Nephron (organoid): ENCODE measurements around the gene RBBP8NL.
A peak's percentile ranks its signal among the peaks of the same experiment; 100 is the strongest.

Experiments
- H3K27ac Mint-ChIP-seq, 3 experiments: 2 replicates each; pipeline ENCODE4 v1.8.0; 2020; ENCODE audit warnings: mixed read lengths in 3 of 3, mild to moderate bottlenecking in 2 of 3, moderate library complexity in 1 of 3
- H3K27me3 Mint-ChIP-seq: 2 replicates; pipeline ENCODE4 v1.8.0; 2021; ENCODE audit warnings: low read depth, mild to moderate bottlenecking, moderate library complexity, mixed read lengths
- H3K36me3 Mint-ChIP-seq: 2 replicates; pipeline ENCODE4 v1.8.0; 2020; ENCODE audit warnings: low read depth, mixed read lengths
- H3K4me1 Mint-ChIP-seq: 2 replicates; pipeline ENCODE4 v1.8.0; 2020; ENCODE audit warnings: mixed read lengths
- H3K4me3 Mint-ChIP-seq, 3 experiments: 2 replicates each; pipeline ENCODE4 v1.8.0; 2020; ENCODE audit warnings: mild to moderate bottlenecking in 3 of 3, mixed read lengths in 3 of 3, moderate library complexity in 2 of 3
- H3K9me3 Mint-ChIP-seq: 2 replicates; pipeline ENCODE4 v1.8.0; 2020; ENCODE audit warnings: mixed read lengths
- CTCF ChIP-seq, 3 experiments: fragments of 200-600 bp; sonication (generic); IDR thresholded peaks; one replicate each; pipeline ENCODE4 v1.5.0; 2021; ENCODE audit warnings: antibody characterized with exemption in 3 of 3; ENCODE audit not compliant: unreplicated experiment in 3 of 3

RBBP8NL gene

GRCh38 chr20:62427172-62428001, at the start of gene RBBP8NL:
RBBP8NL (minus strand) TSS chr20:62427539; CDS start chr20:62419647, 7,892 bp downstream.
- Mint-ChIP-seq H3K4me3 (no peak within 1 kb of the TSS), H3K27me3 (peaks cover 25% of the 10 kb centered on the region), H3K4me1 (peaks cover 15% of the 10 kb centered on the region), H3K36me3 (no peaks in the 10 kb centered on the region), H3K27ac (peak within 1 kb of the TSS in 2 of 3 experiments; percentile 39 to 72), H3K9me3 (peaks cover 4% of the 10 kb centered on the region)
- no peak for TF ChIP-seq CTCF (IDR thresholded peaks at IDR 0.05; ENCODE audit: unreplicated experiment in 3 of 3)

GRCh38 chr20:62476056-62476838, 48.9 kb upstream of the RBBP8NL start:
- Mint-ChIP-seq H3K4me3 (peak overlapping the region in 2 of 3 experiments; percentile 71 to 74), H3K9me3 (peaks cover 2% of the 10 kb centered on the region), H3K36me3 (no peaks in the 10 kb centered on the region), H3K27me3 (peaks cover 79% of the 10 kb centered on the region), H3K4me1 (peaks cover 12% of the 10 kb centered on the region), H3K27ac (no peak overlapping the region)
- TF ChIP-seq CTCF (IDR thresholded peaks at IDR 0.05; ENCODE audit: unreplicated experiment in 3 of 3): no peak

GRCh38 chr20:62475772-62476055, 48.4 kb upstream of the RBBP8NL start, which contains the start of gene GATA5:
GATA5 (minus strand) TSS chr20:62475995; CDS start chr20:62475521, 474 bp downstream.
- Mint-ChIP-seq H3K27ac (no peak within 1 kb of the TSS), H3K27me3 (peaks cover 79% of the 10 kb centered on the region), H3K4me1 (peaks cover 12% of the 10 kb centered on the region), H3K36me3 (no peaks in the 10 kb centered on the region), H3K9me3 (peaks cover 2% of the 10 kb centered on the region), H3K4me3 (peak within 1 kb of the TSS in 2 of 3 experiments; percentile 71 to 74)
- no peak for TF ChIP-seq CTCF (IDR thresholded peaks at IDR 0.05; ENCODE audit: unreplicated experiment in 3 of 3)

- Mint-ChIP-seq H3K9me3 (peaks cover 2% of the 10 kb centered on the region), H3K4me1 (peaks cover 14% of the 10 kb centered on the region), H3K27ac (no peak overlapping the region), H3K36me3 (no peaks in the 10 kb centered on the region), H3K27me3 (peaks cover 78% of the 10 kb centered on the region), H3K4me3 (peak overlapping the region in 2 of 3 experiments; percentile 14 to 43)
- no peak for TF ChIP-seq CTCF (IDR thresholded peaks at IDR 0.05; ENCODE audit: unreplicated experiment in 3 of 3)
Observed at GRCh38 chr20:62475027-62475771, 47.9 kb upstream of the RBBP8NL start.

GRCh38 chr20:62474604-62475026, 47.3 kb upstream of the RBBP8NL start:
- Mint-ChIP-seq H3K36me3 (no peaks in the 10 kb centered on the region), H3K4me1 (peaks cover 20% of the 10 kb centered on the region), H3K4me3 (peak overlapping the region; percentile 70 to 80 (median 75)), H3K9me3 (peaks cover 2% of the 10 kb centered on the region), H3K27ac (peak overlapping the region in 2 of 3 experiments; percentile 30 to 65), H3K27me3 (peaks cover 78% of the 10 kb centered on the region)
- no peak for TF ChIP-seq CTCF (IDR thresholded peaks at IDR 0.05; ENCODE audit: unreplicated experiment in 3 of 3)
